A549 (cell line): ENCODE results near the gene ZMYND10. TPM values are rescaled to one million over a fixed set of nuclear protein-coding genes. Genes with fewer than 3 reads are reported as not detected.

ENCODE experiments used
- ATAC-seq, 2 experiments: fragments of 200-7000 bp in 1 of 2; fragments of >200 bp in 1 of 2; cut with Nextera tagmentation in 1 of 2; cut with Tn5 transposase in 1 of 2; 3 replicates each; pipeline versions ENCODE4 v1.8.0 to v1.9.1; 2018 to 2020; ENCODE audit warnings: mild to moderate bottlenecking in 1 of 2, moderate library complexity in 1 of 2
- CTCF ChIA-PET: fragments of 300-600 bp; sonication (Branson Sonifier 250); formaldehyde crosslinking; extraction: SDS; loops from one replicate; lab custom pipeline; 2021; ENCODE audit warnings: antibody characterized with exemption, inconsistent platforms; lab: Yijun Ruan, JAX
- POLR2A ChIA-PET: fragments of 350-600 bp; formaldehyde crosslinking; extraction: SDS; loops from one replicate; lab custom pipeline; 2021; ENCODE audit warnings: antibody characterized with exemption, inconsistent platforms; lab: Yijun Ruan, JAX
- DNase-seq, 2 experiments: peaks; one replicate each; pipeline versions ENCODE4 v3.0.0 to v3.0.0-alpha.2; 2011 to 2016; ENCODE audit warnings: low read depth in 1 of 2, low spot score in 1 of 2
- FAIRE-seq: peaks from 2 replicates; lab custom pipeline; 2011; peaks lifted over from hg19 to GRCh38; lab: Jason Lieb, UNC
- H3K27ac ChIP-seq, 2 experiments: fragments of >200 bp; sonication (Bioruptor Twin); formaldehyde crosslinking; 3 replicates each; pipeline ENCODE4 v1.5.1; 2016 to 2017
- H3K4me1 ChIP-seq: fragments of >200 bp; sonication (Bioruptor Twin); formaldehyde crosslinking; 3 replicates; pipeline ENCODE4 v1.6.1; 2016
- H3K4me2 ChIP-seq: fragments of >200 bp; sonication (Bioruptor Twin); formaldehyde crosslinking; 3 replicates; pipeline ENCODE4 v1.6.1; 2016
- H3K4me3 ChIP-seq: fragments of >200 bp; sonication (Bioruptor Twin); formaldehyde crosslinking; 3 replicates; pipeline ENCODE4 v1.5.1; 2016
- H3K9me3 ChIP-seq: fragments of >200 bp; sonication (Bioruptor Twin); formaldehyde crosslinking; 3 replicates; pipeline ENCODE4 v1.6.1; 2016
- CBX2 ChIP-seq: fragments of 200-600 bp; sonication (generic); IDR thresholded peaks from 2 replicates; pipeline ENCODE4 v1.6.1; 2016; ENCODE audit warnings: low read depth, mild to moderate bottlenecking, borderline replicate concordance
- CBX8 ChIP-seq: fragments of 200-600 bp; sonication (generic); IDR thresholded peaks from 2 replicates; pipeline ENCODE4 v1.6.1; 2016
- CEBPB ChIP-seq, 2 experiments: fragments of >200 bp in 1 of 2; sonication (Bioruptor Twin) in 1 of 2; formaldehyde crosslinking in 1 of 2; IDR thresholded peaks; 2 replicates each; pipeline ENCODE4 v1.6.1; 2012 to 2016
- FOXS1 ChIP-seq: fragments of 250-450 bp; sonication (Bioruptor Pico); IDR thresholded peaks from 2 replicates; pipeline ENCODE4 v1.5.0; 2020; ENCODE audit warnings: mild to moderate bottlenecking, moderate library complexity
- GATA3 ChIP-seq: IDR thresholded peaks from 2 replicates; pipeline ENCODE4 v1.6.1; 2012; ENCODE audit warnings: borderline replicate concordance
- HDAC2 ChIP-seq: fragments of 200-600 bp; sonication (generic); IDR thresholded peaks from 2 replicates; pipeline ENCODE4 v1.6.1; 2016
- HES2 ChIP-seq: fragments of >200 bp; sonication (Bioruptor Twin); formaldehyde crosslinking; IDR thresholded peaks from 2 replicates; pipeline ENCODE4 v1.6.1; 2016
- HOXB13 ChIP-seq: fragments of 250-450 bp; sonication (Bioruptor Pico); IDR thresholded peaks from 2 replicates; pipeline ENCODE4 v1.5.0; 2020; ENCODE audit warnings: low read depth, mild to moderate bottlenecking, moderate library complexity
- JUN ChIP-seq, 2 experiments: fragments of >200 bp; sonication (Bioruptor Twin); formaldehyde crosslinking; IDR thresholded peaks; 2 replicates in 1 of 2; 3 replicates in 1 of 2; pipeline ENCODE4 v1.6.1; 2016 to 2017
- JUNB ChIP-seq: fragments of >200 bp; sonication (Bioruptor Twin); formaldehyde crosslinking; IDR thresholded peaks from 2 replicates; pipeline ENCODE4 v1.6.1; 2016
- KDM5A ChIP-seq: fragments of 200-600 bp; sonication (generic); IDR thresholded peaks from 2 replicates; pipeline ENCODE4 v1.6.1; 2016; ENCODE audit warnings: antibody characterized with exemption, mild to moderate bottlenecking
- MAFK ChIP-seq: fragments of 450-650 bp; IDR thresholded peaks from 2 replicates; pipeline ENCODE4 v1.6.1; 2014; ENCODE audit not compliant: partially characterized antibody
- NFE2L2 ChIP-seq: fragments of 150-350 bp; conservative IDR thresholded peaks from 2 replicates; pipeline ENCODE4 v1.6.1; 2014; ENCODE audit warnings: low read length
- NPAS2 ChIP-seq: fragments of 250-450 bp; sonication (Bioruptor Pico); IDR thresholded peaks from 2 replicates; pipeline ENCODE4 v1.8.0; 2022; ENCODE audit warnings: mild to moderate bottlenecking, moderate library complexity, borderline replicate concordance
- PHF8 ChIP-seq: fragments of 200-600 bp; sonication (generic); IDR thresholded peaks from 2 replicates; pipeline ENCODE4 v1.6.1; 2016; ENCODE audit warnings: low read depth, mild to moderate bottlenecking, antibody characterized with exemption, moderate library complexity, borderline replicate concordance
- POLR2A ChIP-seq: IDR thresholded peaks from 2 replicates; pipeline ENCODE4 v1.6.1; 2012; ENCODE audit warnings: mild to moderate bottlenecking, low read length
- POLR2AphosphoS2 ChIP-seq: conservative IDR thresholded peaks from 2 replicates; pipeline ENCODE4 v1.6.1; 2012; ENCODE audit warnings: low read length, improper control_type of control experiment, inconsistent platforms
- RFX5 ChIP-seq: fragments of 450-650 bp; IDR thresholded peaks from 2 replicates; pipeline ENCODE4 v1.7.1; 2014; ENCODE audit warnings: antibody characterized with exemption, mild to moderate bottlenecking, moderate library complexity
- SMC3 ChIP-seq: fragments of >200 bp; sonication (Bioruptor Twin); formaldehyde crosslinking; IDR thresholded peaks from 3 replicates; pipeline ENCODE4 v1.6.1; 2018; ENCODE audit warnings: inconsistent platforms
- SREBF2 ChIP-seq: fragments of 450-650 bp; IDR thresholded peaks from 2 replicates; pipeline ENCODE4 v1.6.1; 2014; ENCODE audit warnings: mild to moderate bottlenecking, moderate library complexity
- TFCP2L1 ChIP-seq: fragments of 250-450 bp; sonication (Bioruptor Pico); IDR thresholded peaks from 2 replicates; pipeline ENCODE4 v1.5.0; 2021; ENCODE audit warnings: mild to moderate bottlenecking
- ZC3H11A ChIP-seq: fragments of 450-650 bp; IDR thresholded peaks from 2 replicates; pipeline ENCODE4 v1.6.1; 2014; ENCODE audit warnings: antibody characterized with exemption, mild to moderate bottlenecking
- ZNF302 ChIP-seq: fragments of 250-450 bp; sonication (Bioruptor Pico); IDR thresholded peaks from 2 replicates; pipeline ENCODE4 v1.9.0; 2021; ENCODE audit warnings: inconsistent platforms, mild to moderate bottlenecking, moderate library complexity
- ZSCAN20 ChIP-seq: fragments of 250-450 bp; sonication (Bioruptor Pico); IDR thresholded peaks from 2 replicates; pipeline ENCODE4 v1.8.0; 2022; ENCODE audit warnings: mild to moderate bottlenecking, moderate library complexity
- WGBS: methylation state at CpG from one replicate; pipeline ENCODE4 v1.1.6; 2017; ENCODE audit errors: missing lambda C conversion rate; 5-methylcytosine and 5-hydroxymethylcytosine counted together
- polyA plus RNA-seq, 4 experiments: library from polyadenylated mRNA; depleted of rRNA in 3 of 4; stranded (reverse); fragments of >200 nt; fragmentation: RNase III in 1 of 4; extraction: RNeasy Plus Mini Kit Qiagen cat#74134 plus additional on column Dnase treatment in 1 of 4; gene quantifications; 2 replicates in 3 of 4; 3 replicates in 1 of 4; pipeline ENCODE4 v1.2.3, GENCODE V29; 2011 to 2017
- TF ChIP-seq, protein P1 (sequence below): IDR thresholded peaks from 2 replicates; pipeline ENCODE4 v1.6.1; 2012
- TF ChIP-seq, protein P2 (sequence below): fragments of 200-600 bp; sonication (generic); IDR thresholded peaks from 2 replicates; pipeline ENCODE4 v1.6.1; 2016; ENCODE audit warnings: antibody characterized with exemption, mild to moderate bottlenecking, moderate library complexity

ZMYND10 gene
- polyA plus RNA-seq, 2 of the 4 experiments (the other 2 are of a cell fraction): 0.43 to 0.77 TPM

GRCh38 chr3:50358355-50358910 lies 12.9 kb upstream of the ZMYND10 start (continued):
- no peak for TF ChIP-seq ZSCAN20 (CRISPR knock-in tag)
- no peak for TF ChIP-seq JUNB
- no peak for TF ChIP-seq CBX8
- TF ChIP-seq CEBPB (IDR thresholded peaks at IDR 0.05): no peak
- TF ChIP-seq HOXB13 (CRISPR knock-in tag): no peak

DNA sequence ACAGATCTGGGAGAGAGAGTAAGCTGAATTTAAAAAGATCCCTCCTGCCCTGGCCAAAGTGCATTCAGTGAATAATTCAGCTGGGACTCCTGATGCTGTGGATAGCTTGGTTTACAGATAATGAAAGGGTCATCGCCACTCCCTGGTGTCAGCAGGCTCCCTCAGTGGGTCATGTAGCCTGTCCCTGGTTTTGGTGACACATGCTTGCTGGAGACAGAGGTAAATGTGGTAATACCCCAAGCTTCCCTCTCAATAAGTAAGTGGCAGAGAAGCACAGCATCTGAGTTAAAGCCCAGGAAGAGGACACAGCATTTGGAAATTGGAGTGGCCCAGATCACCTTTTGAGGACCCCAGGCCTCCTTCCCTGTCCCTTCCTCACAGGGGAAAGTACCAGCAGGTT lies 11.9 kb upstream of the ZMYND10 start:
- peak overlapping the region; percentile 100; the same call in 1 of the 3 replicates for H3K4me3 ChIP-seq
- CTCF ChIA-PET: interaction anchor here (0.9 to 2.6 kb wide), 4 partner anchors 10 to 258 kb away, joined by 3 to 16 read pairs (median 4); no protein-coding TSS in a partner anchor

GRCh38 chr3:50356553-50356952 lies 11.0 kb upstream of the ZMYND10 start:
- FAIRE-seq (no peak), DNase-seq (no peak), ATAC-seq (no peak)
- H3K9me3 ChIP-seq: no peaks in the 10 kb centered on the region
- TF ChIP-seq ZNF302 (CRISPR knock-in tag) (no peak), SMC3 (no peak), HES2 (no peak), PHF8 (no peak), ZC3H11A (no peak), KDM5A (no peak), TFCP2L1 (CRISPR knock-in tag) (no peak), CBX8 (no peak), GATA3 (no peak)
- TF ChIP-seq, protein P1, sequence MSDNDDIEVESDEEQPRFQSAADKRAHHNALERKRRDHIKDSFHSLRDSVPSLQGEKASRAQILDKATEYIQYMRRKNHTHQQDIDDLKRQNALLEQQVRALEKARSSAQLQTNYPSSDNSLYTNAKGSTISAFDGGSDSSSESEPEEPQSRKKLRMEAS: no peak
- CTCF ChIA-PET: interaction anchor here (0.6 to 2.6 kb wide), 6 partner anchors 9 to 1983 kb away, joined by 3 to 16 read pairs (median 4); no protein-coding TSS in a partner anchor
- H3K4me3 ChIP-seq: no peak overlapping the region
- H3K4me1 ChIP-seq: peaks cover 37% of the 10 kb centered on the region
- no peak overlapping the region for H3K27ac ChIP-seq
- H3K4me2 ChIP-seq: peak overlapping the region; percentile 95
- 90% methylated on average over 2 of the region's 5 CpGs for WGBS
- POLR2A ChIA-PET: no interaction called here

More for the DNA sequence above, 11.9 kb upstream of the ZMYND10 start:
- no peak for FAIRE-seq
- POLR2A ChIA-PET: interaction anchor here (0.5 kb wide), 1 partner anchor 1185 kb away, joined by 3 read pairs; no protein-coding TSS in a partner anchor
- TF ChIP-seq JUNB: no peak
- no peak for TF ChIP-seq POLR2A
- TF ChIP-seq POLR2AphosphoS2: no peak
- TF ChIP-seq SMC3: no peak
- TF ChIP-seq SREBF2: no peak
- no peak for TF ChIP-seq HDAC2
- TF ChIP-seq MAFK: no peak
- TF ChIP-seq ZSCAN20 (CRISPR knock-in tag): no peak
- no peak for TF ChIP-seq TFCP2L1 (CRISPR knock-in tag)
- no peak for TF ChIP-seq RFX5
- no peak for TF ChIP-seq HES2
- TF ChIP-seq NFE2L2: no peak
- no peak for TF ChIP-seq CBX2
- TF ChIP-seq, all 56 proteins: peak for 0
- H3K4me1 ChIP-seq: peaks cover 32% of the 10 kb centered on the region
- no peaks in the 10 kb centered on the region for H3K9me3 ChIP-seq
- DNase-seq: no peak
- H3K27ac ChIP-seq: no peak overlapping the region
- peak overlapping the region; percentile 95 for H3K4me2 ChIP-seq
- 60% methylated on average over 1 of the region's 1 CpG for WGBS
- no peak for ATAC-seq

DNA sequence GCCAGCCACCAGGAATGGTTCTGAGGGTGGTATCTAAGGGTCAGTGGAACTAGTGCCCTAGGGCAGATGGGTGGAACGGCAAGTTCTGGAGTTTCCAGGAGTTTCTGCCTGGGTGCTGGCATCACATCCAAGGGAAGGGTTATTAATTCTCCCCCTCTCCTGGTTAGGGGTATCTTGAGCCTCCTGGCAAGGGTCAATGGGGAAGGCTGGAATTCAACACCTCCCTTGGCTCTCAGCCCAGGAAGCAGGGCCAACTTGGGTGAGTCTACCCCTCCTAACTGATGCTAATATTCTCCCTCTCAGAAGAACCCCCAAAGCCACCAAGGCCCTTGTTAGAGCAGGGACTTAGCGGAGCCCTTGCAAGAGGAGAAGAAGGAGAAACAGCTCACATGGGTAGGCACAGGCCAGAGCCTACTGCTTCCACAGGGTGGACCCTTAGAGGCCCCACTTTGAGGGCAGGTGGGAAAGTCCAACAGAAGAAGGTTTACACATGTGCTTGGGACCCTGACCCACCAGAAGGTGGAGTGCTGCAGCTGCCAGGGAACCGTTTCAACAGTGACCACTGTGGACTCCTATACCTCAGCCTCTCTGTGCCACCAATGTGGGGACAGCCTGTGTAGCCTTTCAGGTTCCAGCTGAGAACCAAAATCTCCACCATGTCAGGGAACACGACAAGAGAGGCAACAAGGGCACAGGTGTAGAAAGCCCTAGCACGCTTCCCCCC lies 10.5 kb upstream of the ZMYND10 start:
- ATAC-seq (no peak), FAIRE-seq (no peak), DNase-seq (no peak)
- POLR2A ChIA-PET: no interaction called here
- H3K4me1 ChIP-seq: peaks cover 41% of the 10 kb centered on the region
- H3K4me2 ChIP-seq: 0 out of 3 replicates have a peak overlapping the region, but pooled peaks have one; percentile 95
- CTCF ChIA-PET: interaction anchor here (0.6 to 2.6 kb wide), 6 partner anchors 9 to 216 kb away, joined by 3 to 16 read pairs (median 4); no protein-coding TSS in a partner anchor
- 84% methylated on average over 4 of the region's 5 CpGs for WGBS
- H3K27ac ChIP-seq: no peak overlapping the region
- H3K9me3 ChIP-seq: no peaks in the 10 kb centered on the region
- TF ChIP-seq NPAS2 (CRISPR knock-in tag) (no peak), SMC3 (no peak), GATA3 (no peak), JUN (IDR thresholded peaks at IDR 0.05) (no peak), POLR2A (no peak), FOXS1 (CRISPR knock-in tag) (no peak), HOXB13 (CRISPR knock-in tag) (no peak), TFCP2L1 (CRISPR knock-in tag) (no peak), CEBPB (IDR thresholded peaks at IDR 0.05) (no peak), HES2 (no peak), NFE2L2 (no peak)
- TF ChIP-seq, protein P1: no peak
- TF ChIP-seq, protein P2, sequence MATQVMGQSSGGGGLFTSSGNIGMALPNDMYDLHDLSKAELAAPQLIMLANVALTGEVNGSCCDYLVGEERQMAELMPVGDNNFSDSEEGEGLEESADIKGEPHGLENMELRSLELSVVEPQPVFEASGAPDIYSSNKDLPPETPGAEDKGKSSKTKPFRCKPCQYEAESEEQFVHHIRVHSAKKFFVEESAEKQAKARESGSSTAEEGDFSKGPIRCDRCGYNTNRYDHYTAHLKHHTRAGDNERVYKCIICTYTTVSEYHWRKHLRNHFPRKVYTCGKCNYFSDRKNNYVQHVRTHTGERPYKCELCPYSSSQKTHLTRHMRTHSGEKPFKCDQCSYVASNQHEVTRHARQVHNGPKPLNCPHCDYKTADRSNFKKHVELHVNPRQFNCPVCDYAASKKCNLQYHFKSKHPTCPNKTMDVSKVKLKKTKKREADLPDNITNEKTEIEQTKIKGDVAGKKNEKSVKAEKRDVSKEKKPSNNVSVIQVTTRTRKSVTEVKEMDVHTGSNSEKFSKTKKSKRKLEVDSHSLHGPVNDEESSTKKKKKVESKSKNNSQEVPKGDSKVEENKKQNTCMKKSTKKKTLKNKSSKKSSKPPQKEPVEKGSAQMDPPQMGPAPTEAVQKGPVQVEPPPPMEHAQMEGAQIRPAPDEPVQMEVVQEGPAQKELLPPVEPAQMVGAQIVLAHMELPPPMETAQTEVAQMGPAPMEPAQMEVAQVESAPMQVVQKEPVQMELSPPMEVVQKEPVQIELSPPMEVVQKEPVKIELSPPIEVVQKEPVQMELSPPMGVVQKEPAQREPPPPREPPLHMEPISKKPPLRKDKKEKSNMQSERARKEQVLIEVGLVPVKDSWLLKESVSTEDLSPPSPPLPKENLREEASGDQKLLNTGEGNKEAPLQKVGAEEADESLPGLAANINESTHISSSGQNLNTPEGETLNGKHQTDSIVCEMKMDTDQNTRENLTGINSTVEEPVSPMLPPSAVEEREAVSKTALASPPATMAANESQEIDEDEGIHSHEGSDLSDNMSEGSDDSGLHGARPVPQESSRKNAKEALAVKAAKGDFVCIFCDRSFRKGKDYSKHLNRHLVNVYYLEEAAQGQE: no peak
- TF ChIP-seq, all 56 proteins: peak for 0
- H3K4me3 ChIP-seq: no peak overlapping the region
